IPS-NIHi11 (cell line): Measurements from ENCODE around the gene ARF6.
"Not testable (repeated sequence)": the region's sequence is repeated elsewhere in the genome, so short reads cannot be mapped to it uniquely, and the experiment has no call there.

Source experiments
- DNase-seq: peaks from one replicate; pipeline ENCODE4 v3.0.0; 2012; ENCODE audit warnings: mixed read lengths, low spot score

ARF6 gene

DNA sequence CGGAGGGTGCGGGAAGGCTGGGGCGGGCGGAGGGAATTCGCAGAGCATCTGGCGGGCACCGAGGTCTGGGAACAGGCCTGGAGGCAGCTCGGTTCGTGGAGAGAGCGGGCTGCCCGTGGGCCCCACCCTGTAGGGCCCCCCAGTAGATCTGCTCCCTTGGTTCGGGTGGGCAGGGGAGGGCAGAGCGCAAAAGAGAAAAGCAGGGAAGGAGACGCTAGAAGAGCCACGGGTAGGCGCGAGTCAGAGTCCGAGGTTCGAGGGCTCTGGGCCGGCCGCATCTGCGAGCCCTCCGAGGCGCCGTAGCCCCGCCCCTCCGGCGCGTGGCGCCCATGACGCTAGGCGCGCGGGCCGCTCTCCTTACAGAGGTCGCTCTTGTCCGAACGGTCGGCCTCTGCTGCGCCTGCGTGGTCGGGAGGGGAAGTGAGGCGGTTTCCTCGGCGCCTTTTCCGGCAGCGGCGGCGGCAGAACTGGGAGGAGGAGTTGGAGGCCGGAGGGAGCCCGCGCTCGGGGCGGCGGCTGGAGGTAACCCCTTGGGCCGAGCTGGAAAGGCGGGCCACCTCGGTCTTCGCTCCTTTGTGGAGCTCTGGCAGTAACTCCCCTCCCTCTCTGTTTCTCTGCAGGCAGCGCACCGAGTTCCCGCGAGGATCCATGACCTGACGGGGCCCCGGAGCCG, at the start of gene ARF6:
Gene ARF6, plus strand, starts transcription at position 447 of the 673 bp plus-strand sequence. CDS start 655 bp downstream, outside the sequence.
- peak; percentile 98 for DNase-seq

DNA sequence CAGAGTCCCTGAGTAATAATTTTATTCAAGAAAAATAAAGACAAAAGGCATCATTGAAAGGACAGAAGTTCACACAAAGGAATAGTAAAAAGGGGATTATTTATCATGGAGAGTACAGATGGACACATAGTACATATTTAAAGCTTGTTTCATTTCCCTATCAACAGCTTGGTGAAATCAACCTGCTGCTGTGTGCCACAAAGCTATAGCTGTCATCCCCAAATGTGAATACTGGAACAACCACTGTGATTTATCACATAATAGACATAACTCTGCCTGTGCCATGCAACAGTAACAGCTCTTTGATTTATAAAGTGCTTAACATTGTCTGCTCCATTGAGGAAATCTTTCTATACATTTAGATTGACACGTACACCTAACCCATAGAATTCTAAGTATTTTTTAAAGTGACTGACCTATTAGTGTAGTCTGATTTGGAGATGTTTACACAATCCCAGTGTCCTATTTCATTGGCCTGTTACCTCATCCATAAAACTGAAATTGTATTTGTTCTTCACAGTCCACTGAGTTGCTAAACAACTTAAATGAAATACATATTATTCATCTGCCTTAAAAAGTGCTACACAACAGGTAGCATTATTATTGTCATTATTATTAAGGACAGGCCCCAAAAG, 43.6 kb upstream of the ARF6 start:
- DNase-seq = no peak

- DNase-seq = no peak
Observed at GRCh38 chr14:49851813-49852212, 41.1 kb upstream of the ARF6 start.

DNA sequence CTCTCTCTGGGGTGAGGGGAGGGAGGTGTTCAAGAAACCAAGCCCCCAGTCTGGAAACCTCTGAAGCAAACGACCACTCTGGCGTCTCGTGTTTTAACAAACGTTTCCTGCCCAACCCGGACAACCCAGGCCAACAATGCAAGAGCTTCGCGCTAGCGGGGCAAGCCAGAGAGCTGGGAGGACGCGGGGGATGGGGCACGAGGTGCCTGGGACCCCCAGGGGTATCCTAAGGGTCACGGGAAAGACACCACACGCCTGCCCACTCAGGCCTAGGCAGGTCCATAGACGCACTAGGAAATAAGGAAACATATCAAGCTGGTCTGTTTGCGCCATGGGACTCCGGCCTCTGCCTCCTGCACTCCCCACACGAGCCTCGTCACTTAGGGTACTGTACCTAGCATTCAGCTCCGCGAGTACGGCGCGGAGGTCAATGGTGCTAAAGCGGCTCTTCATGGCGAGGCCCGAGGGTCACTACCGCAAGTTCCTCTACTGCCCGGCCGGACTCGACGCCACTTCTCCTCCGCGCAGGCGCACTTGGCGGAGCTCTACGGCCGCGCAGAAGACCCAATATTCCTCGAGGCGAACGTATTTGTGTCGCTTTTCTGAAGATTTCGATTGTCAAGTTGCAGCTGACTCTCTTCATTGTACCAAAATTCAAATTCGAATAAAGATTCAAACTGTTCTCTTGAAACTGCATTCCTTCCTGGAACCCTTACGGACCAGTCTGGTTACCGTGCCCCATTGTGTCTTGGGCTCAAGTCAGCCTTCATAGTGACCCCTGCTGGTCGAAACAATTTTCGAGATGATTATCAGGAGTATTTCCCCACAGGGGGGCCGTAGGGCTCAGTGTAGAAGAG, 40.4 kb upstream of the ARF6 start, which contains the start of gene NEMF:
Gene NEMF, minus strand, starts transcription at position 488 of the 857 bp plus-strand sequence. Its CDS starts 35 bp downstream, at position 453.
- peak; percentile 77 for DNase-seq

- DNase-seq = no peak
Observed at GRCh38 chr14:49853158-49853477, 39.8 kb upstream of the ARF6 start.

DNA sequence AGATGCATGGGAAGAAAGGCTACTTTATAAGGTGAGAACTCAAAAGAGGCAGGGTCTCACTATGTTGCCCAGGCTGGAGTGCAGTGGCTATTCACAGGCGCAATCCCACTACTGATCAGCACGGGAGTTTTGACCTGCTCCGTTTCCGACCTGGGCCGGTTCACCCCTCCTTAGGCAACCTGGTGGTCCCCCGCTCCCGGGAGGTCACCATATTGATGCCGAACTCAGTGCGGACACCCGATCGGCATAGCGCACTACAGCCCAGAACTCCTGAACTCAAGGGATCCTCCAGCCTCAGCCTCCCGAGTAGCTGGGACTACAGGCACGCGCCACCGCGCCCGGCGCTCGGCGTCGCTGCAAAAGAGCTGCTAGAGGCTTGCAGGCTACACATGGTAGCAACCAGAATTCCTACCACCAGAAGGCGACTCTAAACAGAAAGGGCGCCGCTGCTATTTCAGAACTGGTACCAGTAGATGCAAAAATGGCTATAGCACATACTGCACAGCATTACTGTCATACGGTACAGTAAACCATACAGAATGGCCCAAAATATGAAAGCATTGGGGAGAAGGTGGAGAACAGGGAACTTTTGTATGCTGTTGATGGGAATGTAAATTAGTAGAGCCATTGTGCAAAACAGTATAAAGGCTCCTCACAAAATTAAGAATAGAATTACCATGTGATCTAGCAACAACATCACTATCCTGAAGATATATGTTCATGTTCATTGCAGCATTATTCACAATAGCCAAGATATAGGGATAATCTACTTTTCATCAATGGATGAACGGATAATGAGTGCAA, 39.1 kb upstream of the ARF6 start:
- DNase-seq = peak; percentile 72

DNA sequence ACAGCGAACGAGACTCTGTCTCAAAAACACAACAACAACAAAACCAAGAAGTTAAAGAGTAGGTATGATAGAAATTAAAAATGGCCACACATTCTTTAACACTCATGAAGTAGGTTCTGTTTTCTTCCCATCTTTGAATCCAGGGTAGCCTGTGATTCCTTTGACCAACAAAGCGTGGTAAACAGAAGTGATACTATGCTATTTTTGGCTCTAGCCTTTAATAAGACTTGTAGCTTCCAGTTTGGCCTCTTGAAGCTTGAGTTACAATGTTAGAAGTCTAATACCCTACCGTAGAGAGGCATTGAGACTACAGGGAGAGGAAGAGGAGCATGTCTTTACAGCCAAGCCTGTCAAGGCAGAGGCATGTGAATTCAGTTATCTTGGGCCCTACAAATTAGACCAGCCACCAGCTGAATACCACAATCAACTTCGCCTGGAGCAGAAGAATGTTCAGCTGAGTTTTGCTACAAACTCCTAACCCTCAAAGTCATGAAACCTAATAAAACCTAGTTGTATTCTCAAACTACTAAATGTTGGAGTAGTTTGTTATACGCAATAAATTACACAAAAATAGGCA, 35.4 kb upstream of the ARF6 start:
- DNase-seq = no peak

GRCh38 chr14:49858383-49858782, 34.5 kb upstream of the ARF6 start:
- no peak for DNase-seq

GRCh38 chr14:49860988-49861698, 31.7 kb upstream of the ARF6 start:
- no peak for DNase-seq

DNA sequence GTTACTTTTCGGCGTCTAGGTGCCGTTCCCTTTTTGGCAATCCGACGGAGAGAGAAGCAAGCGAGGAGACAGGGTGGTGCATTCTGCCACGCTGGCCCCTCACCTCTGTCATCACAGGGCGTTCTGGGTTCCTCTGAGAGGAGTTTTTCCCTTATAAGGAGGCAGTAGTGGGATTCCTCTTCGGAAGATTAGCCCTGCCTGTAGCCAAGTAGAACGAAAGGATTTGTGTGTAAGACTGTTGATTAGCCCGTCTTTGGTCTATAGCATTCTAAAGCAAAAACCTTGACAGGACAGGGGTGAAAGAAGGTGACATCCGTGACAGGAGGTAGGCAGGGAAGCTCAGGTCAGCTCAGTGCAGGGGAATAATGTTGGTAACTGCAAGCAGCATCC, 31.2 kb upstream of the ARF6 start:
- peak; percentile 55 for DNase-seq

DNA sequence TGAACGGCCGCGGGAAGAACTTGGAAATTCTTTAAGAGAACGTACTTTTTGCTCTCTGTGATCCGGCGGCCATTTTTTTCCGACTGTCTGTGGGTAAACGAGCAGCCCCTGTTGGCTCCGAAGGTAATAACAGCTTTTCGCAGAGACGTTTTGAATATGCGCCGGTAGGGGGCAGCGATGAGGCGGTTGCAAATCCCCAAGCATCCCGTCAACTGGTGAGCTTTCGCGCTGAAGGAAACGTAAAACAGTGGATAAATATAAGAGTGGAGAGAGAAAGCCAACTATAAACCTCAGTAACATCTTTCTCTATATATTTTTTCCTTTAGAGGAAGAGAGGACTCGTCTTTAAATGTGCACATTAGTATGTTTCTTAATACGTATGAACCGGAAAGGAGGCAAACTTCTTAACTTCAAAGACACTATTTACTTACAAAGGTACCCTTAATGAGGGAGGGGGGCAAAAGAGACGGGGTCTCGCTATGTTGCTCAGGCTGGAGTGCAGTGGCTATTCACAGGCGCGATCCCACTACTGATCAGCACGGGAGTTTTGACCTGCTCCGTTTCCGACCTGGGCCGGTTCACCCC, 30.7 kb upstream of the ARF6 start:
- DNase-seq = peak; percentile 38

DNA sequence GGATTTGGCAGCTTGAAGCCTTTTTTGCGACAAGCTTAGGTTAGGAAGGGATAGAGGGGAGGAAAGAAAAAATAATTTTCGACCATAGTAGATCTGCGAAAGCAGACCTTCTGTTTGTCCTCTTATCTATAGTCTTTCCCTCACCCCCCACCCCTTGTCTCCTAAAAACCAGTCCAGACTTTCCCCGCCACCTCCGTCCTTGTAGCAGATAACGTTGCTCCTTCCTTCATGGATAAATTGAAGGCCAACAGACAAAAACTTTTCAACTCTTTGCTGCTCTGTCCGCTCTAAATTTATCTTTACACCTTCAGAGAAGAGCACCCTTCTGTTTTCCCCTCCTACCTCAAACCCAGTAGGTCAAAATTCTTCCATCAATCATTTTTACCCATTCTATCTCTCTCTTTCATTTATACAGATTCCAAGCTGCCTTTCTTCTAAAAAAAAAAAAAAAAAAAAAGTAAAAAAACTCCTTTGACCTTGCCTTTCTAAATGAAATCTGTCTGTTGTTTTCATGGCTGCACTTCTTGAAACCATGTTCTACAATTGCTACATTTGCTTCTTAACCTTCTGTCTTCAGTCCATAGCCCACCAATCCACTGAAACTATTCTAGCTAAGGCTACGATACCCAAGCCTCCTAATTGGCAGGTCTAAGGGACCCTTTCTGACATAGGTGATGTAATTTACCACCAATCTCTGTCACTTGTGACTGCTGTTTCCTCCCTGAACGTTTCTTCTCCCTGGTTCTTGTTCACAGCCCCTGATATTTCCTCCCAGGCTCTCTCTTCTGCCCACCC, 29.2 kb upstream of the ARF6 start:
- no peak for DNase-seq

DNA sequence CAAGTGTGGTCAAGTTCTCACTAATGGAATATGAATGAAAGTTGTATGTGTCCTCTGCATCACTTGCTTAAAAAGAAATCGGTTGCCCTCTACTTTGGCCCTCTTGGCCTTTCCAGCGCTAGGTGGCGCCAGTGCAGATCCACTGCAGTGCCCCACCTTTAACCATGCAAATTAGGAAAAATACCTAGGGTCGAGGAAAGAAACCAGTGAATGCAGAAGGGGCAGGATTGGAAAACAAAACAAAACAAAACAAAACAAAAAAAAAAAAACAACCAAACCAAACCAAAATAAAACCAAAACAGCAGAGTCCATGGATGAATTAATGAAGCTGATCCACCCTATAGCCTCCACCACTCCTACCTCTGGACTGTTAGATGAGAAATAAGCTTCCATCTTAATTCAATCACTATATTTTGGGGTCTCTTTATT, 27.4 kb upstream of the ARF6 start:
- DNase-seq = peak; percentile 22

- peak; percentile 95 for DNase-seq
Observed at GRCh38 chr14:49867831-49868719, 24.8 kb upstream of the ARF6 start.

DNA sequence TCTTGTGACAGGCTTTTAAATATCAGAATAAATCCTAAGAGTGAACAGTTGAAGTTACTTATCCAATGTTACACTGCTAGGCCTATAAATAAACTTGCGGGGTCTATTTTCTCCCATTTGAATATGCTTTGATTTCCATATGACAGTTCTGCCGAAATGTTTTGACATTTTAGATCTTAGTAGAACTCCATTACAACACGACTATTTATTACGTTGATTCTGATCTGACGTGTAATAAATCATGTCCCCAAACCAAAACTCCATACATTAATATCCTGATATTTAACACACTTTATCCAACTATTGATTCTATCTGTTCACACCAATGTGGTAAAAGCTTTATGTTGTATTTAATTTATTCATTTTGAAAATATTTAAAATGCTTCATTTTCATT, 24.2 kb upstream of the ARF6 start:
- DNase-seq = no peak

GRCh38 chr14:49870908-49871307, 22.0 kb upstream of the ARF6 start:
- no peak for DNase-seq

DNA sequence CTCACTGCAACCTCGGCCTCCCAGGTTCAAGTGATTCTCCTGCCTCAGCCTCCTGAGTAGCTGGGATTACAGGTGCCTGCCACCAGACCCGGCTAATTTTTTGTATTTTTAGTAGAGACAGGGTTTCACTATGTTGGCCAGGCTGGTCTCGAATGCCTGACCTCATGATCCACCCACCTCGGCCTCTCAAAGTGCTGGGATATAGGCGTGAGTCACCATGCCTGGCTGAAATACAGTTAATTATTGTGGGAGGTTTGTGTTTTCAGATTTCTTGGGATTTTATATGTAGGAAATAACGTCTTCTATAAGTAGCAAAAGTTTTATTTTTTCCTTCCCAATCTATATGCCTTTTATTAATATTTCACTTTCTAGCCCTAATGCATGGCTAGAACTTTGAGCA, 19.3 kb upstream of the ARF6 start:
- DNase-seq = not testable (repeated sequence)

- DNase-seq = no peak
Observed at GRCh38 chr14:49875640-49876198, 17.2 kb upstream of the ARF6 start.
